H1 (cell line): ENCODE results near the gene MEGF9. TPM values are rescaled to one million over a fixed set of nuclear protein-coding genes. Genes with fewer than 3 reads are reported as not detected.

Source experiments
- CTCF ChIA-PET: fragments of 300-600 bp; sonication (Branson Sonifier 250); formaldehyde crosslinking; loops from one replicate; lab custom pipeline; 2021; ENCODE audit not compliant: partially characterized antibody; lab: Charles Lee
- POLR2A ChIA-PET: fragments of 300-600 bp; sonication (Branson Sonifier 250); formaldehyde crosslinking; loops from one replicate; lab custom pipeline; 2021; ENCODE audit warnings: inconsistent platforms; ENCODE audit not compliant: partially characterized antibody; lab: Charles Lee
- DNase-seq, 2 experiments: peaks; one replicate each; pipeline versions ENCODE4 v3.0.0 to v3.0.0-alpha.2; 2010 to 2022; ENCODE audit warnings: low spot score in 2 of 2, low read depth in 1 of 2, mixed read lengths in 1 of 2
- FAIRE-seq: peaks from 2 replicates; lab custom pipeline; 2011; peaks lifted over from hg19 to GRCh38; lab: Jason Lieb, UNC
- H2AFZ ChIP-seq: 2 replicates; pipeline ENCODE4 v1.8.1; 2012; ENCODE audit warnings: low read length, inconsistent platforms
- H2AK5ac ChIP-seq: 2 replicates; pipeline ENCODE4 v1.6.1; 2013; ENCODE audit warnings: low read depth, low read length
- H2BK120ac ChIP-seq: replicated peaks from 2 replicates; pipeline ENCODE3; 2013; ENCODE audit warnings: low read depth, low read length, inconsistent platforms
- H2BK12ac ChIP-seq: 2 replicates; pipeline ENCODE4 v1.6.1; 2013; ENCODE audit warnings: low read depth, low read length
- H2BK15ac ChIP-seq: 2 replicates; pipeline ENCODE4 v1.6.1; 2013; ENCODE audit warnings: low read length
- H2BK20ac ChIP-seq: 2 replicates; pipeline ENCODE4 v1.6.1; 2013; ENCODE audit warnings: low read length
- H2BK5ac ChIP-seq: 2 replicates; pipeline ENCODE4 v1.6.1; 2013; ENCODE audit warnings: low read depth, low read length
- H3K14ac ChIP-seq: 2 replicates; pipeline ENCODE4 v1.6.1; 2013; ENCODE audit warnings: inconsistent platforms; ENCODE audit not compliant: insufficient read length
- H3K18ac ChIP-seq: 2 replicates; pipeline ENCODE4 v1.6.1; 2013; ENCODE audit warnings: low read length; ENCODE audit errors: extremely low read depth
- H3K23ac ChIP-seq: 2 replicates; pipeline ENCODE4 v1.6.1; 2013; ENCODE audit warnings: inconsistent platforms; ENCODE audit not compliant: insufficient read length
- H3K23me2 ChIP-seq: 2 replicates; pipeline ENCODE4 v1.6.1; 2013; ENCODE audit warnings: low read depth, low read length
- H3K27ac ChIP-seq: 2 replicates; pipeline ENCODE4 v1.6.1; 2011; ENCODE audit warnings: low read depth, low read length, inconsistent platforms
- H3K27me3 ChIP-seq, 4 experiments: replicated peaks in 1 of 4; 1 replicate in 1 of 4; 2 replicates in 3 of 4; pipeline versions ENCODE4 v1.6.1 to v1.8.1; 2011 to 2013; ENCODE audit warnings: low read length in 3 of 4, mild to moderate bottlenecking in 3 of 4, inconsistent platforms in 2 of 4, mixed read lengths in 2 of 4, moderate library complexity in 1 of 4; ENCODE audit not compliant: control insufficient read depth in 3 of 4, insufficient read depth in 3 of 4; ENCODE audit errors: extremely low read depth in 1 of 4
- H3K36me3 ChIP-seq, 4 experiments: 2 replicates each; pipeline versions ENCODE4 v1.6.1 to v1.8.1; 2011 to 2013; ENCODE audit warnings: mild to moderate bottlenecking in 4 of 4, low read length in 3 of 4, moderate library complexity in 2 of 4, control low read depth in 1 of 4, inconsistent platforms in 1 of 4; ENCODE audit not compliant: insufficient read depth in 4 of 4, control insufficient read depth in 2 of 4
- H3K4ac ChIP-seq: replicated peaks from 2 replicates; pipeline ENCODE3; 2013; ENCODE audit warnings: low read length, low read depth, mixed read lengths, inconsistent platforms; ENCODE audit not compliant: insufficient read length
- H3K4me1 ChIP-seq, 4 experiments: replicated peaks in 1 of 4; 1 replicate in 1 of 4; 2 replicates in 3 of 4; pipeline versions ENCODE4 v1.6.1 to v1.8.1; 2011 to 2013; ENCODE audit warnings: low read length in 3 of 4, inconsistent platforms in 2 of 4, mixed read lengths in 1 of 4; ENCODE audit not compliant: insufficient read depth in 4 of 4, control insufficient read depth in 3 of 4
- H3K4me2 ChIP-seq, 2 experiments: 2 replicates each; pipeline versions ENCODE4 v1.6.1 to v1.8.1; 2011 to 2013; ENCODE audit warnings: low read depth in 2 of 2, low read length in 2 of 2, control low read depth in 1 of 2, inconsistent platforms in 1 of 2, mild to moderate bottlenecking in 1 of 2; ENCODE audit not compliant: insufficient read depth in 1 of 2
- H3K4me3 ChIP-seq, 4 experiments: fragments of 200-600, 300-600 bp in 1 of 4; sonication (generic), shearing (Covaris generic), sonication (Bioruptor Twin) in 1 of 4; 2 replicates each; pipeline versions ENCODE4 v1.5.1 to v1.8.1; 2011 to 2016; ENCODE audit warnings: low read length in 4 of 4, low read depth in 3 of 4, control low read depth in 2 of 4, inconsistent platforms in 2 of 4, mild to moderate bottlenecking in 2 of 4, mixed read lengths in 1 of 4, moderate library complexity in 1 of 4; ENCODE audit not compliant: insufficient read depth in 2 of 4; ENCODE audit errors: extremely low read depth in 1 of 4
- H3K56ac ChIP-seq: replicated peaks from 2 replicates; pipeline ENCODE3; 2013; ENCODE audit warnings: low read depth, mild to moderate bottlenecking, mixed read lengths, low read length, inconsistent platforms; ENCODE audit not compliant: insufficient read length
- H3K79me1 ChIP-seq: 2 replicates; pipeline ENCODE4 v1.6.1; 2013; ENCODE audit warnings: low read depth, low read length, control low read depth
- H3K79me2 ChIP-seq, 2 experiments: 2 replicates each; pipeline versions ENCODE4 v1.6.1 to v1.8.1; 2012 to 2013; ENCODE audit warnings: low read length in 2 of 2, mild to moderate bottlenecking in 2 of 2, inconsistent platforms in 1 of 2; ENCODE audit not compliant: insufficient read depth in 2 of 2, control insufficient read depth in 1 of 2
- H3K9ac ChIP-seq, 4 experiments: replicated peaks in 1 of 4; 1 replicate in 1 of 4; 2 replicates in 3 of 4; pipeline versions ENCODE4 v1.6.1 to v1.8.1; 2011 to 2013; ENCODE audit warnings: low read depth in 3 of 4, low read length in 3 of 4, control low read depth in 2 of 4, mild to moderate bottlenecking in 2 of 4, moderate library complexity in 2 of 4, inconsistent platforms in 1 of 4; ENCODE audit errors: extremely low read depth in 1 of 4
- H3K9me3 ChIP-seq, 2 experiments: 2 replicates each; pipeline versions ENCODE4 v1.6.1 to v1.8.1; 2012 to 2013; ENCODE audit warnings: mild to moderate bottlenecking in 2 of 2, moderate library complexity in 2 of 2, control low read depth in 1 of 2, inconsistent platforms in 1 of 2, low read depth in 1 of 2, low read length in 1 of 2, mixed read lengths in 1 of 2; ENCODE audit not compliant: insufficient read depth in 2 of 2
- H4K20me1 ChIP-seq, 2 experiments: replicated peaks in 1 of 2; 2 replicates each; pipeline versions ENCODE3 to v1.8.1; 2011 to 2013; ENCODE audit warnings: inconsistent platforms in 2 of 2, low read length in 2 of 2, mild to moderate bottlenecking in 1 of 2; ENCODE audit not compliant: insufficient read depth in 2 of 2, control insufficient read depth in 1 of 2
- H4K5ac ChIP-seq: 2 replicates; pipeline ENCODE4 v1.6.1; 2013; ENCODE audit warnings: low read length, low read depth, mixed read lengths, inconsistent platforms; ENCODE audit not compliant: insufficient read length
- H4K8ac ChIP-seq: 2 replicates; pipeline ENCODE4 v1.8.0; 2013; ENCODE audit warnings: mild to moderate bottlenecking, moderate library complexity, low read length, inconsistent platforms; ENCODE audit not compliant: insufficient read depth; ENCODE audit errors: extremely low read depth
- H4K91ac ChIP-seq: replicated peaks from 2 replicates; pipeline ENCODE3; 2013; ENCODE audit warnings: low read length, mixed read lengths, inconsistent platforms; ENCODE audit not compliant: insufficient read length
- CTBP2 ChIP-seq: IDR thresholded peaks from 2 replicates; pipeline ENCODE4 v1.7.0; 2011; ENCODE audit warnings: borderline replicate concordance, mild to moderate bottlenecking, moderate library complexity, mixed read lengths, low read length; ENCODE audit not compliant: insufficient read depth, insufficient read length
- KDM1A ChIP-seq: fragments of 200-600, 300-600 bp; sonication (generic); IDR thresholded peaks from 2 replicates; pipeline ENCODE4 v1.7.1; 2016; ENCODE audit warnings: mild to moderate bottlenecking, low read length, borderline replicate concordance
- PHF8 ChIP-seq: fragments of 200-600 bp; sonication (generic); conservative IDR thresholded peaks from 2 replicates; pipeline ENCODE4 v1.7.1; 2012; ENCODE audit warnings: low read depth, mild to moderate bottlenecking, inconsistent platforms, low read length, moderate library complexity
- SRF ChIP-seq: IDR thresholded peaks from 2 replicates; pipeline ENCODE4 v1.6.1; 2011; ENCODE audit warnings: mild to moderate bottlenecking, low read depth, low read length, moderate library complexity
- YY1 ChIP-seq: IDR thresholded peaks from 2 replicates; pipeline ENCODE4 v1.6.1; 2011; ENCODE audit warnings: low read depth, mild to moderate bottlenecking, low read length
- WGBS, 2 experiments: shearing (Covaris generic) in 1 of 2; methylation state at CpG; one replicate each; pipeline versions ENCODE4 v1.1.6 to v1.1.7; 2013 to 2015; ENCODE audit warnings: low lambda C conversion rate in 2 of 2, mixed read lengths in 2 of 2, inconsistent platforms in 1 of 2, low coverage in 1 of 2, missing lambda C conversion rate in 1 of 2; ENCODE audit not compliant: insufficient replicate concordance in 2 of 2, insufficient coverage in 1 of 2, insufficient read length in 1 of 2; ENCODE audit errors: extremely low coverage in 1 of 2, missing lambda C conversion rate in 1 of 2; 5-methylcytosine and 5-hydroxymethylcytosine counted together
- polyA plus RNA-seq, 7 experiments: library from polyadenylated mRNA; depleted of rRNA in 3 of 7; stranded (reverse) in 5 of 7; unstranded in 2 of 7; fragments of >200 nt in 5 of 7; fragments of 200-250 nt in 2 of 7; gene quantifications; 1 replicate in 5 of 7; 2 replicates in 1 of 7; 4 replicates in 1 of 7; pipeline versions ENCODE4 v1.2.1 to v1.2.3, GENCODE V29; 2011 to 2013; ENCODE audit warnings: missing spikeins in 2 of 7, mixed read lengths in 2 of 7
- total RNA-seq: library from RNA; stranded (reverse); fragmentation: NEBNext Ultra II Directional; extraction: Animal tissue kit (Norgen Biotek cat#: 25700); gene quantifications from 2 replicates; pipeline ENCODE4 v1.2.1, GENCODE V29; 2021

The MEGF9 gene
- total and polyA plus RNA-seq, 2 of the 8 experiments (the other 6 are each of a cell fraction or from before 2014, with no cell fraction given) = 0.45 to 1.8 TPM

DNA sequence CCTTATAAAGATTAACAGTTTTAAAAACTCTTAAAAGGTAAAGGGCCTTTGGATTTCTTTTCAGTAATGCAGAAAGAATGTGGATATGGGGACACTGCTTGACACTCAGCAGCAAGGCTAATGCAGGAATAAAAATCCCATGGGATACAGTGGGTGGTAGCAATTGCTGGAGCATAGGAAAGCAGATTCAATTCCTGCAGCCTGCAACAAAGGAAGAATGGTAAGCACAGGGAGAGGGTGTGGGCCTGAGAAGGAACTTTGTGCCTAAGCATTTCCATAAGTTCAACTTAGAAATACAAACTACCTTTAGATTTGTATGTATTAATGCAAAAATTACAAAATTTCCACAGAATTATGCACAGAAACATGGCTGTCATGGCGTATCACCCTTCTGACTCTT lies 68.5 kb downstream of the MEGF9 start:
- Histone ChIP-seq H3K23ac (no peak overlapping the region), H3K36me3 (no peaks in the 10 kb centered on the region), H3K4me2 (no peak overlapping the region), H3K23me2 (no peaks in the 10 kb centered on the region; the same call in 1 of the 2 replicates), H2BK20ac (no peak overlapping the region), H3K27ac (no peak overlapping the region), H2BK12ac (no peak overlapping the region), H2BK120ac (no peak overlapping the region), H2AFZ (no peak overlapping the region), H4K91ac (no peak overlapping the region), H2BK15ac (no peak overlapping the region), H3K27me3 (no peaks in the 10 kb centered on the region), H3K4me3 (no peak overlapping the region), H4K5ac (no peak overlapping the region), H3K4me1 (no peaks in the 10 kb centered on the region), H4K20me1 (no peaks in the 10 kb centered on the region), H3K18ac (no peak overlapping the region), H3K79me1 (no peaks in the 10 kb centered on the region), H3K79me2 (no peaks in the 10 kb centered on the region), H3K9ac (no peak overlapping the region), H2BK5ac (no peak overlapping the region), H3K4ac (no peak overlapping the region), H2AK5ac (no peak overlapping the region), H3K14ac (no peak overlapping the region), H3K9me3 (no peaks in the 10 kb centered on the region), H4K8ac (no peak overlapping the region), H3K56ac (no peak overlapping the region)
- no peak for TF ChIP-seq YY1
- no peak for TF ChIP-seq PHF8
- TF ChIP-seq KDM1A = no peak
- no peak for TF ChIP-seq SRF
- TF ChIP-seq CTBP2 = no peak
- CTCF ChIA-PET = interaction anchor here (1.0 to 1.4 kb wide), 2 partner anchors 15 to 26 kb away, joined by 3 read pairs; no protein-coding TSS in a partner anchor
- no peak for FAIRE-seq
- no peak for DNase-seq
- POLR2A ChIA-PET = interaction anchor here (1.0 kb wide), 1 partner anchor 24 kb away, joined by 3 read pairs; no protein-coding TSS in a partner anchor
- 88% methylated on average over 1 of the region's 1 CpG; no CpG with 5 or more reads in 1 of the 2 experiments for WGBS, 2 experiments
